Measurements from ENCODE around the gene HES4. TPM values are rescaled to one million over a fixed set of nuclear protein-coding genes. Genes with fewer than 3 reads are reported as not detected.

HES4 gene
- total and polyA plus RNA-seq, 2 donors (not counting 3 experiments of a cell fraction or from before 2014, with no cell fraction given) = 30.5 to 37.6 TPM

DNA sequence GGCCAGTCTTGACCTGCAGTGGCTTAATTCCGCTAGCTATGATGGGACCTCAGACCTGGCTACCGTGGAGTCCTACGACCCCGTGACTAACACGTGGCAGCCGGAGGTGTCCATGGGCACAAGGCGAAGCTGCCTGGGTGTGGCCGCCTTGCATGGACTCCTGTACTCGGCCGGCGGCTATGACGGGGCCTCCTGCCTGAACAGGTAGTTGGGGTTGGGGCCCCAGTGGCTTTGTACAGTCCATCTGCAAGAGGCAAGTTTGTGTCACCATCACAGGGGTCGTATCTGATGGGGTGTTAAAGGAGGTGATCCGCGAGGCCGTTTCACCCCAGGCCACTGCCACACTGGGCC is 36.6 kb downstream of the HES4 start:
- no peaks in the 10 kb centered on the region for H3K27me3 ChIP-seq (ENCODE audit: control insufficient read depth in 2 of 2, insufficient read depth in 2 of 2, low read length in 2 of 2)
- no peak for FAIRE-seq
- no TSS peak for BruUV-seq (replicated peaks)
- CTCF ChIA-PET = no interaction called here
- no peak for DNase-seq (ENCODE audit: low read depth, low spot score)
- peaks cover 8% of the 10 kb centered on the region for H3K79me2 ChIP-seq (ENCODE audit: control insufficient read depth, insufficient read depth, low read length)
- dilution Hi-C loops (cut with MboI; ENCODE audit: extremely low pct_ligation_motif_present, low sequenced_read_pairs) = no loop called here
- no peaks in the 10 kb centered on the region for H3K9me3 ChIP-seq (replicated peaks; ENCODE audit: control insufficient read depth, insufficient read depth, low read length)
- POLR2A ChIA-PET = no interaction called here
- H3K4me1 ChIP-seq (ENCODE audit: control insufficient read depth, extremely low read depth, insufficient read depth, low read length) = peaks cover 11% of the 10 kb centered on the region
- H3K9ac ChIP-seq (replicated peaks; ENCODE audit: extremely low read depth, insufficient read depth, low read length) = no peak overlapping the region
- H3K4me3 ChIP-seq (replicated peaks in 1 of 3; ENCODE audit: insufficient read depth in 1 of 3, low read depth in 1 of 3, low read length in 3 of 3) = no peak overlapping the region
- no peak overlapping the region for H2AFZ ChIP-seq (ENCODE audit: low read depth, low read length)
- H3K36me3 ChIP-seq (ENCODE audit: control insufficient read depth in 2 of 2, extremely low read depth in 1 of 2, insufficient read depth in 2 of 2, low read length in 2 of 2) = peaks cover 0 to 2% of the 10 kb centered on the region in 2 experiments
- H3K9me1 ChIP-seq (replicated peaks; ENCODE audit: control insufficient read depth, extremely low read depth, insufficient read depth, low read length) = no peaks in the 10 kb centered on the region
- H3K27ac ChIP-seq (ENCODE audit: insufficient read depth, low read depth, low read length) = no peak overlapping the region
- TF ChIP-seq, protein P1, sequence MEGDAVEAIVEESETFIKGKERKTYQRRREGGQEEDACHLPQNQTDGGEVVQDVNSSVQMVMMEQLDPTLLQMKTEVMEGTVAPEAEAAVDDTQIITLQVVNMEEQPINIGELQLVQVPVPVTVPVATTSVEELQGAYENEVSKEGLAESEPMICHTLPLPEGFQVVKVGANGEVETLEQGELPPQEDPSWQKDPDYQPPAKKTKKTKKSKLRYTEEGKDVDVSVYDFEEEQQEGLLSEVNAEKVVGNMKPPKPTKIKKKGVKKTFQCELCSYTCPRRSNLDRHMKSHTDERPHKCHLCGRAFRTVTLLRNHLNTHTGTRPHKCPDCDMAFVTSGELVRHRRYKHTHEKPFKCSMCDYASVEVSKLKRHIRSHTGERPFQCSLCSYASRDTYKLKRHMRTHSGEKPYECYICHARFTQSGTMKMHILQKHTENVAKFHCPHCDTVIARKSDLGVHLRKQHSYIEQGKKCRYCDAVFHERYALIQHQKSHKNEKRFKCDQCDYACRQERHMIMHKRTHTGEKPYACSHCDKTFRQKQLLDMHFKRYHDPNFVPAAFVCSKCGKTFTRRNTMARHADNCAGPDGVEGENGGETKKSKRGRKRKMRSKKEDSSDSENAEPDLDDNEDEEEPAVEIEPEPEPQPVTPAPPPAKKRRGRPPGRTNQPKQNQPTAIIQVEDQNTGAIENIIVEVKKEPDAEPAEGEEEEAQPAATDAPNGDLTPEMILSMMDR (IDR thresholded peaks at IDR 0.05; ENCODE audit: extremely low read depth in 1 of 2, insufficient read depth in 1 of 2, low read depth in 1 of 2, low read length in 2 of 2) = no peak
- TF ChIP-seq POLR2A (IDR thresholded peaks at IDR 0.05; ENCODE audit: low read depth, low read length) (no peak), GATA2 (IDR thresholded peaks at IDR 0.05; ENCODE audit: insufficient read depth, insufficient read length, low read depth, low read length) (no peak), POLR2AphosphoS5 (IDR thresholded peaks at IDR 0.05; ENCODE audit: insufficient read depth, low read depth, low read length) (no peak), MYC (IDR thresholded peaks at IDR 0.05; ENCODE audit: low read depth, low read length) (no peak), JUN (IDR thresholded peaks at IDR 0.05; ENCODE audit: borderline replicate concordance, insufficient read depth, insufficient read length, low read depth) (no peak), EZH2 (IDR thresholded peaks at IDR 0.05; ENCODE audit: borderline replicate concordance, low read depth, low read length, severe bottlenecking) (no peak), FOS (IDR thresholded peaks at IDR 0.05; ENCODE audit: borderline replicate concordance, insufficient read depth, low read length) (no peak)
- TF ChIP-seq, protein P2, sequence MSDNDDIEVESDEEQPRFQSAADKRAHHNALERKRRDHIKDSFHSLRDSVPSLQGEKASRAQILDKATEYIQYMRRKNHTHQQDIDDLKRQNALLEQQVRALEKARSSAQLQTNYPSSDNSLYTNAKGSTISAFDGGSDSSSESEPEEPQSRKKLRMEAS (IDR thresholded peaks at IDR 0.05; ENCODE audit: insufficient read depth, insufficient read length) = no peak
- intact Hi-C loops (cut with micrococcal nuclease) = no loop called here
- H4K20me1 ChIP-seq (replicated peaks; ENCODE audit: control insufficient read depth, extremely low read depth, insufficient read depth, low read length) = no peaks in the 10 kb centered on the region
- no peak overlapping the region for H3K4me2 ChIP-seq (ENCODE audit: insufficient read depth, low read length)
